Esophagus squamous epithelium (tissue), 4 donors: ENCODE measurements around the gene TNIP3.

ENCODE experiments used
- POLR2A ChIP-seq, 4 donors: fragments of 450-650 bp; IDR thresholded peaks; one replicate each; pipeline ENCODE4 v1.6.1; 2017; ENCODE audit warnings: antibody characterized with exemption in 4 of 4, mild to moderate bottlenecking in 4 of 4, moderate library complexity in 3 of 4
- TF ChIP-seq, protein P1 (sequence below), 6 experiments: fragments of 450-650 bp in 4 of 6; fragments of 200-600 bp in 2 of 6; sonication (generic) in 2 of 6; IDR thresholded peaks; one replicate each; pipeline ENCODE4 v1.5.1; 2016 to 2019; ENCODE audit warnings: antibody characterized with exemption in 6 of 6, mild to moderate bottlenecking in 4 of 6, moderate library complexity in 4 of 6

DNA sequence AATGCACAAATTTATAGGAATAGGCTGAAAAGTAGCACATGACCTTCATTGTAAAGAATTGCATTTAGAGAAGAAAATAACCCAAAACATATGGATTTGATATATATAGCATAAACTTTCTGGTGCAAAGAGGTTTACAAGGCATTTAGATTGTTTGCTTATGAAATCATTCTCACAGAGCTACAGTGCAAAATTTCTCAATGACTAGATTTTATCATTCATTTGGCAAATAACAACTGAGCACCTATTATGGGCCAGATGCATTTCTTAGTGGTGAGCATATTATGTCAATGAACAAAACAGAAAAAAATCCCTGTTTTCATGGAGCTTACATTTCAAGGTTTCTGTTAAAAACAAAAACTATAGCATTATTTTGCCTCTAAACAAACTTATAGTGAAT, 34.1 kb upstream of the TNIP3 start:
- TF ChIP-seq, protein P1, sequence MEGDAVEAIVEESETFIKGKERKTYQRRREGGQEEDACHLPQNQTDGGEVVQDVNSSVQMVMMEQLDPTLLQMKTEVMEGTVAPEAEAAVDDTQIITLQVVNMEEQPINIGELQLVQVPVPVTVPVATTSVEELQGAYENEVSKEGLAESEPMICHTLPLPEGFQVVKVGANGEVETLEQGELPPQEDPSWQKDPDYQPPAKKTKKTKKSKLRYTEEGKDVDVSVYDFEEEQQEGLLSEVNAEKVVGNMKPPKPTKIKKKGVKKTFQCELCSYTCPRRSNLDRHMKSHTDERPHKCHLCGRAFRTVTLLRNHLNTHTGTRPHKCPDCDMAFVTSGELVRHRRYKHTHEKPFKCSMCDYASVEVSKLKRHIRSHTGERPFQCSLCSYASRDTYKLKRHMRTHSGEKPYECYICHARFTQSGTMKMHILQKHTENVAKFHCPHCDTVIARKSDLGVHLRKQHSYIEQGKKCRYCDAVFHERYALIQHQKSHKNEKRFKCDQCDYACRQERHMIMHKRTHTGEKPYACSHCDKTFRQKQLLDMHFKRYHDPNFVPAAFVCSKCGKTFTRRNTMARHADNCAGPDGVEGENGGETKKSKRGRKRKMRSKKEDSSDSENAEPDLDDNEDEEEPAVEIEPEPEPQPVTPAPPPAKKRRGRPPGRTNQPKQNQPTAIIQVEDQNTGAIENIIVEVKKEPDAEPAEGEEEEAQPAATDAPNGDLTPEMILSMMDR (IDR thresholded peaks at IDR 0.05) = no peak
- no peak for TF ChIP-seq POLR2A (IDR thresholded peaks at IDR 0.05)
